Endothelial cell (in vitro differentiated cells): ENCODE results near the gene PLA2G2A. TPM values are rescaled to one million over a fixed set of nuclear protein-coding genes. Genes with fewer than 3 reads are reported as not detected.

ENCODE experiments used
- DNase-seq: peaks from one replicate; pipeline ENCODE4 v3.0.0; 2021; ENCODE audit warnings: low spot score
- H3K27ac Mint-ChIP-seq: one replicate; pipeline ENCODE4 v1.8.0; 2021; ENCODE audit warnings: mixed read lengths, inconsistent platforms; ENCODE audit not compliant: unreplicated experiment
- H3K27me3 Mint-ChIP-seq: one replicate; pipeline ENCODE4 v1.8.0; 2021; ENCODE audit warnings: mild to moderate bottlenecking, moderate library complexity, mixed read lengths, inconsistent platforms; ENCODE audit not compliant: unreplicated experiment
- H3K36me3 Mint-ChIP-seq: one replicate; pipeline ENCODE4 v1.8.0; 2021; ENCODE audit warnings: mild to moderate bottlenecking, low read depth, mixed read lengths, inconsistent platforms; ENCODE audit not compliant: unreplicated experiment
- H3K4me1 Mint-ChIP-seq: one replicate; pipeline ENCODE4 v1.8.0; 2021; ENCODE audit warnings: mild to moderate bottlenecking, mixed read lengths, inconsistent platforms; ENCODE audit not compliant: unreplicated experiment
- H3K4me3 Mint-ChIP-seq: one replicate; pipeline ENCODE4 v1.8.0; 2021; ENCODE audit warnings: mild to moderate bottlenecking, mixed read lengths, inconsistent platforms; ENCODE audit not compliant: unreplicated experiment
- H3K9me3 Mint-ChIP-seq: one replicate; pipeline ENCODE4 v1.8.0; 2021; ENCODE audit warnings: mixed read lengths, inconsistent platforms; ENCODE audit not compliant: unreplicated experiment
- long read RNA-seq: library from polyadenylated mRNA; unstranded; transcript quantifications from one replicate; pipeline ENCODE4 v2.0.0, GENCODE V29; 2020; ENCODE audit not compliant: unreplicated experiment
- total RNA-seq: library from RNA; stranded (reverse); fragmentation: NEBNext Ultra II Directional; extraction: Animal tissue kit (Norgen Biotek cat#: 25700); gene quantifications from one replicate; pipeline ENCODE4 v1.2.1, GENCODE V29; 2021; ENCODE audit not compliant: unreplicated experiment
- TF ChIP-seq, protein P1 (sequence below): fragments of 200-600 bp; sonication (generic); IDR thresholded peaks from one replicate; pipeline ENCODE4 v1.5.0; 2021; ENCODE audit warnings: antibody characterized with exemption; ENCODE audit not compliant: unreplicated experiment

PLA2G2A gene, protein sequence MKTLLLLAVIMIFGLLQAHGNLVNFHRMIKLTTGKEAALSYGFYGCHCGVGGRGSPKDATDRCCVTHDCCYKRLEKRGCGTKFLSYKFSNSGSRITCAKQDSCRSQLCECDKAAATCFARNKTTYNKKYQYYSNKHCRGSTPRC
- total RNA-seq = not detected
- long read RNA-seq = 0 reads

DNA sequence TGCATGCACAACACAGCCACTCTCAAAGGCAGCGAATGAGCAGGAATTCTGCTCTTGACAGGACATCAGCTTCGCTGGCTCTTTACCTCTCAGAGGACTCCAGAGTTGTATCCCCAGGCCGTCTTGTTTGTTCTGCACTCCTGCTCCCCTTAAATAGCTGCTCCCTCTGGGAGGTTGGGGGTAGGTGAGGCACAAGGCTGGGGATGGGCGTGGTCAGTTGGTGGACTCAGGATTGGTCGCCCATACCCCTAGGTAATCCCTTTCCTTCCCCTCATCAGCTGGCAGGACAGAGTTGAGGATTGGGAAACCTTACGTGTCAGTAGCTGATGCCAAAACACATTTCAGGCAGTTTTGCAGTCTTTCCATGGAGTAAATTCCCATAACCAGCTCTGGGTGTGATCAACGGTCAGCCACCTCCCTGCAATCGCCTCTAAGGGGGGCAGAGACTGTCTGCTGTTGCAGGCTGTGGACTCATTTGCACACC is at the start of gene PLA2G2A:
Gene PLA2G2A, minus strand, starts transcription at position 125 of the 484 bp plus-strand sequence. CDS start 845 bp downstream, outside the sequence.
- no peak for DNase-seq
- TF ChIP-seq, protein P1, sequence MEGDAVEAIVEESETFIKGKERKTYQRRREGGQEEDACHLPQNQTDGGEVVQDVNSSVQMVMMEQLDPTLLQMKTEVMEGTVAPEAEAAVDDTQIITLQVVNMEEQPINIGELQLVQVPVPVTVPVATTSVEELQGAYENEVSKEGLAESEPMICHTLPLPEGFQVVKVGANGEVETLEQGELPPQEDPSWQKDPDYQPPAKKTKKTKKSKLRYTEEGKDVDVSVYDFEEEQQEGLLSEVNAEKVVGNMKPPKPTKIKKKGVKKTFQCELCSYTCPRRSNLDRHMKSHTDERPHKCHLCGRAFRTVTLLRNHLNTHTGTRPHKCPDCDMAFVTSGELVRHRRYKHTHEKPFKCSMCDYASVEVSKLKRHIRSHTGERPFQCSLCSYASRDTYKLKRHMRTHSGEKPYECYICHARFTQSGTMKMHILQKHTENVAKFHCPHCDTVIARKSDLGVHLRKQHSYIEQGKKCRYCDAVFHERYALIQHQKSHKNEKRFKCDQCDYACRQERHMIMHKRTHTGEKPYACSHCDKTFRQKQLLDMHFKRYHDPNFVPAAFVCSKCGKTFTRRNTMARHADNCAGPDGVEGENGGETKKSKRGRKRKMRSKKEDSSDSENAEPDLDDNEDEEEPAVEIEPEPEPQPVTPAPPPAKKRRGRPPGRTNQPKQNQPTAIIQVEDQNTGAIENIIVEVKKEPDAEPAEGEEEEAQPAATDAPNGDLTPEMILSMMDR = no peak
- Mint-ChIP-seq H3K4me1 (peaks cover 15% of the 10 kb centered on the region), H3K36me3 (no peaks in the 10 kb centered on the region), H3K27me3 (peaks cover 9% of the 10 kb centered on the region), H3K27ac (no peak within 1 kb of the TSS), H3K9me3 (no peaks in the 10 kb centered on the region), H3K4me3 (no peak within 1 kb of the TSS)

DNA sequence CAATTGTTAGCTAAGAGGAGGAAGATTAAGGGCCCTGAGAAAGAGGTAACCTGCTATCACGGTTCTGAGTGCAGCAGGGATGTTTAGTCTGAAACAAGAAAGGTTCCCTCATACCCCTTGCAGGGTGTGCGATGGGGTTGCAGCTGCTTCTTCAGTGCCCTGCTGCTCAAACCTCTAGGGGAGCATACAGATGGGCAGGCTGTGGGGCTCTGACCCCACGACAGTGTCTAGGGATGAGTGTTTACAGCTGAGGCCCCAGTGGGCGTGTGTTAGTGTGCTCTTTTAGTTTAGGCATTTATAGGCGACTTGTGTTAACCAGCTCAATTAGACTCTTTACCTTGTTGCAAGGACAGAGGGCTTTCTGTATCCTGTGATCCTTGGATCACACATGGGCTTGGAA is 49.3 kb upstream of the PLA2G2A start:
- H3K27ac Mint-ChIP-seq = peak overlapping the region; percentile 83
- no peak for DNase-seq
- H3K36me3 Mint-ChIP-seq = peaks cover 6% of the 10 kb centered on the region
- no peaks in the 10 kb centered on the region for H3K9me3 Mint-ChIP-seq
- H3K4me3 Mint-ChIP-seq = no peak overlapping the region
- H3K4me1 Mint-ChIP-seq = peaks cover 29% of the 10 kb centered on the region
- peaks cover 5% of the 10 kb centered on the region for H3K27me3 Mint-ChIP-seq
- TF ChIP-seq, protein P1 = no peak

DNA sequence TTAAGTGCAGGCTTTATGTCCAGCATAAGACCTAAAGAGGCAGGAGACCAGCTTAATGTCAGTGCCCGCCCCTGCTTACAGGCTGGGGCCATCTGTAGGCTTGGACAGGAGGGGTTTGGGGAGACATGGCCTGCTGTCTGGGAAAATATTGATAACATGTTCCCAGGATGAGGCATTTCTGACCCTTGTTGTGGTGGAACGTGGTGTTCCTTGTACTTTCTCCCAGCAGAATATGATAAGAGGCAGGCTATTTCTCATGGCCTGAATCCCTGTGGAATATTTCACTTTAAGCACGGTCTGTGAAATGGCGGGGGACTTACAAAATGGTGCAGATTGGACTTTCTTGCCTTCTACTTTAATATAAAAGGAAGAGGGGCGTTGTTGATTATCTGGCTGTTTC is 48.7 kb upstream of the PLA2G2A start:
- H3K9me3 Mint-ChIP-seq = no peaks in the 10 kb centered on the region
- H3K27me3 Mint-ChIP-seq = peaks cover 5% of the 10 kb centered on the region
- H3K36me3 Mint-ChIP-seq = peaks cover 6% of the 10 kb centered on the region
- H3K4me1 Mint-ChIP-seq = peaks cover 29% of the 10 kb centered on the region
- TF ChIP-seq, protein P1 = no peak
- no peak for DNase-seq
- H3K27ac Mint-ChIP-seq = peak overlapping the region; percentile 83
- H3K4me3 Mint-ChIP-seq = no peak overlapping the region

DNA sequence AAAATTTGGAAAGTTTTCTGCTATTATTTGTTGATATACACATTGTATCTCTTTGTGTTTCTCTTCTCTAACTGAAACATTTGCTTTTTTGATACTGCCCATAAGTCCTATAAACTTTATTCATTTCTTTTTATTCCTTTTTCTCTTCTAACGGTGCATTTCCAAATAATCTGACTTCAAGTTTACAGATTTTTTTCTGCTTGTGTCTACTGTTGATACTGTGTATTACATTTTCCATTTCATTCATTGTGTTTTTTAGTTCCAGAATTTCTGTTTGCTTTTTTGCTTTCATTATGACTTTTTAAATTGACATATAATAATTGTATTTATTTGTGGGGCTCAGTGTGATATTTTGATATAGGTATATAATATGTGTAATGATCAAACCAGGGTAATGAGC is 38.3 kb upstream of the PLA2G2A start:
- Mint-ChIP-seq H3K36me3 (no peaks in the 10 kb centered on the region), H3K9me3 (no peaks in the 10 kb centered on the region), H3K27me3 (no peaks in the 10 kb centered on the region), H3K4me1 (no peaks in the 10 kb centered on the region), H3K27ac (no peak overlapping the region), H3K4me3 (no peak overlapping the region)
- DNase-seq = no peak
- TF ChIP-seq, protein P1 = no peak

DNA sequence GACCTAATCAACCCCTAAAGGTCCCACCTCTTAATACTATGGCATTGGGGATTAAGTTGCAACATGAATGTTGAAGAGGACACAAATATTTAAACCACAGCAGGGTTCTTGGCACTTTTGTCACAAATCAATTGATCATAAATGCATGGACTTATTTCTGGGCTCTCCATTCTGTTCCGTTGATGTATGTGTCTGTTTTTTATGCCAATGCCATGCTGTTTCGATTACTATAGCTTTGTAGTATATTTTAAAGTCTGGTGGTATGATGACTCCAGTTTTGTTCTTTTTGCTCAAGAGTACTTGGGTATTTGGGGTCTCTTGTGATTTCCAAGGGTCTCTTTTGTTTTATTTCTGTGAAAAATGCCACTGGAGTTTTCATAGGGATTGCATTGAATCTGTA is 34.7 kb upstream of the PLA2G2A start:
- H3K9me3 Mint-ChIP-seq = no peaks in the 10 kb centered on the region
- H3K4me3 Mint-ChIP-seq = no peak overlapping the region
- H3K27me3 Mint-ChIP-seq = peaks cover 3% of the 10 kb centered on the region
- DNase-seq = no peak
- peaks cover 7% of the 10 kb centered on the region for H3K36me3 Mint-ChIP-seq
- TF ChIP-seq, protein P1 = no peak
- H3K4me1 Mint-ChIP-seq = no peaks in the 10 kb centered on the region
- H3K27ac Mint-ChIP-seq = no peak overlapping the region
